CD14-positive monocyte (primary cell): ENCODE data around the gene TMEM169. TPM values are rescaled to one million over a fixed set of nuclear protein-coding genes. Genes with fewer than 3 reads are reported as not detected.

Experiments
- DNase-seq, 3 donors: peaks; one replicate each; pipeline ENCODE4 v3.0.0-alpha.2; 2011 to 2022
- H2AFZ ChIP-seq: 2 replicates; pipeline ENCODE4 v1.6.0; 2012; ENCODE audit warnings: mild to moderate bottlenecking, low read depth, low read length, inconsistent platforms; ENCODE audit not compliant: insufficient read depth, poor library complexity, severe bottlenecking
- H3K27ac ChIP-seq, 2 donors: 1 replicate in 1 of 2; 2 replicates in 1 of 2; pipeline ENCODE4 v1.5.1; 2012 to 2013; ENCODE audit warnings: low read length in 2 of 2, control low read depth in 1 of 2, inconsistent platforms in 1 of 2, low read depth in 1 of 2, mild to moderate bottlenecking in 1 of 2
- H3K27me3 ChIP-seq, 2 donors: one replicate each; pipeline versions ENCODE4 v1.6.0 to v1.6.1; 2011 to 2013; ENCODE audit warnings: low read length in 2 of 2; ENCODE audit not compliant: control insufficient read depth in 2 of 2, insufficient read depth in 2 of 2
- H3K36me3 ChIP-seq, 2 donors: replicated peaks in 1 of 2; 1 replicate in 1 of 2; 2 replicates in 1 of 2; pipeline versions ENCODE4 v1.5.1 to v1.6.1; 2012 to 2013; ENCODE audit warnings: low read length in 2 of 2, control low read depth in 1 of 2, inconsistent platforms in 1 of 2, mild to moderate bottlenecking in 1 of 2; ENCODE audit not compliant: insufficient read depth in 2 of 2, control insufficient read depth in 1 of 2
- H3K4me1 ChIP-seq, 2 donors: 1 replicate in 1 of 2; 2 replicates in 1 of 2; pipeline versions ENCODE4 v1.5.1 to v1.6.1; 2012 to 2013; ENCODE audit warnings: low read length in 2 of 2, control low read depth in 1 of 2, inconsistent platforms in 1 of 2, mild to moderate bottlenecking in 1 of 2, moderate library complexity in 1 of 2; ENCODE audit not compliant: insufficient read depth in 2 of 2, control insufficient read depth in 1 of 2
- H3K4me2 ChIP-seq: replicated peaks from 2 replicates; pipeline ENCODE3; 2012; ENCODE audit warnings: low read length, moderate library complexity, mild to moderate bottlenecking; ENCODE audit not compliant: poor library complexity, severe bottlenecking; ENCODE audit errors: extremely low read depth
- H3K4me3 ChIP-seq, 3 experiments: fragments of 200-600 bp in 1 of 3; sonication (generic) in 1 of 3; replicated peaks in 1 of 3; 1 replicate in 2 of 3; 2 replicates in 1 of 3; pipeline ENCODE4 v1.5.1; 2011 to 2013; ENCODE audit warnings: low read length in 3 of 3, mild to moderate bottlenecking in 3 of 3, control low read depth in 2 of 3, low read depth in 2 of 3, inconsistent platforms in 1 of 3, moderate library complexity in 1 of 3
- H3K79me2 ChIP-seq: 2 replicates; pipeline ENCODE4 v1.6.0; 2012; ENCODE audit warnings: mild to moderate bottlenecking, control low read depth, inconsistent platforms, low read length, moderate library complexity; ENCODE audit not compliant: insufficient read depth
- H3K9ac ChIP-seq: 2 replicates; pipeline ENCODE4 v1.6.0; 2017; ENCODE audit warnings: low read length, mild to moderate bottlenecking; ENCODE audit not compliant: insufficient read depth, poor library complexity, severe bottlenecking
- H3K9me3 ChIP-seq, 2 donors: replicated peaks in 1 of 2; 1 replicate in 1 of 2; 2 replicates in 1 of 2; pipeline versions ENCODE4 v1.5.1 to v1.6.1; 2012 to 2013; ENCODE audit warnings: low read length in 2 of 2, control low read depth in 1 of 2; ENCODE audit not compliant: control insufficient read depth in 1 of 2, insufficient read depth in 1 of 2
- H4K20me1 ChIP-seq: 2 replicates; pipeline ENCODE4 v1.6.0; 2012; ENCODE audit warnings: mild to moderate bottlenecking, low read length, control low read depth, moderate library complexity; ENCODE audit not compliant: insufficient read depth
- H3K27ac Mint-ChIP-seq, 7 donors: one replicate each; pipeline ENCODE4 v1.8.0; 2020; ENCODE audit warnings: mild to moderate bottlenecking in 7 of 7, mixed read lengths in 7 of 7, moderate library complexity in 6 of 7, inconsistent platforms in 2 of 7
- H3K27me3 Mint-ChIP-seq, 3 donors: one replicate each; pipeline ENCODE4 v1.8.0; 2021 to 2022; ENCODE audit warnings: low read depth in 3 of 3, mild to moderate bottlenecking in 3 of 3, mixed read lengths in 3 of 3, moderate library complexity in 3 of 3, inconsistent platforms in 1 of 3
- H3K36me3 Mint-ChIP-seq, 2 donors: one replicate each; pipeline ENCODE4 v1.8.0; 2020; ENCODE audit warnings: mixed read lengths in 2 of 2, inconsistent platforms in 1 of 2, mild to moderate bottlenecking in 1 of 2
- H3K4me1 Mint-ChIP-seq: one replicate; pipeline ENCODE4 v1.8.0; 2020; ENCODE audit warnings: mild to moderate bottlenecking, mixed read lengths
- H3K4me3 Mint-ChIP-seq, 2 donors: one replicate each; pipeline ENCODE4 v1.8.0; 2020; ENCODE audit warnings: mild to moderate bottlenecking in 2 of 2, mixed read lengths in 2 of 2, moderate library complexity in 1 of 2
- H3K9me3 Mint-ChIP-seq, 7 donors: one replicate each; pipeline ENCODE4 v1.8.0; 2020 to 2022; ENCODE audit warnings: mixed read lengths in 7 of 7, mild to moderate bottlenecking in 6 of 7, moderate library complexity in 6 of 7, inconsistent platforms in 2 of 7
- WGBS: methylation state at CpG from one replicate; pipeline ENCODE4 v1.1.5; 2013; ENCODE audit warnings: missing lambda C conversion rate; ENCODE audit not compliant: insufficient coverage; 5-methylcytosine and 5-hydroxymethylcytosine counted together
- intact Hi-C, 2 donors: fragments of 100-400 bp; cut with micrococcal nuclease; formaldehyde crosslinking; loops; one replicate each; pipeline versions ENCODE4 v1.15.0 to v1.15.1; 2023
- polyA plus RNA-seq, 3 donors: library from polyadenylated mRNA; depleted of rRNA in 1 of 3; unstranded in 2 of 3; stranded (reverse) in 1 of 3; fragments of 300-500 nt in 2 of 3; fragments of >200 nt in 1 of 3; fragmentation: Illumina TruSeq in 2 of 3; gene quantifications; 1 replicate in 2 of 3; 2 replicates in 1 of 3; pipeline ENCODE4 v1.2.3, GENCODE V29; 2012 to 2021
- TF ChIP-seq, protein P1 (sequence below): fragments of 200-600 bp; IDR thresholded peaks from one replicate; pipeline ENCODE4 v1.8.0; 2022; ENCODE audit warnings: antibody characterized with exemption, mild to moderate bottlenecking

TMEM169 gene
- polyA plus RNA-seq, 3 donors: 0.24 to 0.92 (median 0.74) TPM

DNA sequence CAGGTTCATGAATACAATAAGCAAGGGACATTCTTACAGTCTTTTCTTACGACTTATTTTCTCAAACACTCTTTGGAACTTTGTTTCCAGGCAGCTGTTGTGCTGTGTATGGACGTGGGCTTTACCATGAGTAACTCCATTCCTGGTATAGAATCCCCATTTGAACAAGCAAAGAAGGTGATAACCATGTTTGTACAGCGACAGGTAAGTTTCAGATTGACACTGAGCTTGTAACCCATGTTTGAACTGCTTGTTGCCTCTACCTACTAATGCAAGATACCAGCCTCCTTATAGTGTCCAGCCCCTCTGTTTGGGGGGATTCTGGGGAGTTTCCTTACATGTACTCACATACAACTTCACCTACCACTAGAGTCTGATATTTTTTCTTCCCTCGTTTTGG is 31.2 kb downstream of the TMEM169 start:
- peaks cover 49 to 54% of the 10 kb centered on the region in 2 donors for H3K36me3 Mint-ChIP-seq
- Histone ChIP-seq H3K27ac (peak overlapping the region in 1 of 2 donors; percentile 10), H4K20me1 (peaks cover 43% of the 10 kb centered on the region), H3K4me2 (no peak overlapping the region), H3K9me3 (no peaks in the 10 kb centered on the region), H3K4me3 (no peak overlapping the region), H3K27me3 (no peaks in the 10 kb centered on the region), H3K4me1 (peaks cover 28 to 43% of the 10 kb centered on the region in 2 donors), H3K9ac (no peak overlapping the region), H3K36me3 (peaks cover 49 to 57% of the 10 kb centered on the region in 2 donors), H3K79me2 (peaks cover 84% of the 10 kb centered on the region), H2AFZ (no peak overlapping the region)
- intact Hi-C loops: loop anchor here in 1 of 2 donors (10.0 kb wide), 1 partner anchor 302 kb away; the partner anchor contains the start of gene SMARCAL1
- WGBS: 80% methylated on average over 1 of the region's 4 CpGs
- H3K9me3 Mint-ChIP-seq: peaks cover 0 to 4% (median 0%) of the 10 kb centered on the region in 7 donors
- H3K27ac Mint-ChIP-seq: no peak overlapping the region
- peaks cover 43% of the 10 kb centered on the region for H3K4me1 Mint-ChIP-seq
- no peak for DNase-seq
- H3K4me3 Mint-ChIP-seq: no peak overlapping the region
- no peaks in the 10 kb centered on the region for H3K27me3 Mint-ChIP-seq
- TF ChIP-seq, protein P1, sequence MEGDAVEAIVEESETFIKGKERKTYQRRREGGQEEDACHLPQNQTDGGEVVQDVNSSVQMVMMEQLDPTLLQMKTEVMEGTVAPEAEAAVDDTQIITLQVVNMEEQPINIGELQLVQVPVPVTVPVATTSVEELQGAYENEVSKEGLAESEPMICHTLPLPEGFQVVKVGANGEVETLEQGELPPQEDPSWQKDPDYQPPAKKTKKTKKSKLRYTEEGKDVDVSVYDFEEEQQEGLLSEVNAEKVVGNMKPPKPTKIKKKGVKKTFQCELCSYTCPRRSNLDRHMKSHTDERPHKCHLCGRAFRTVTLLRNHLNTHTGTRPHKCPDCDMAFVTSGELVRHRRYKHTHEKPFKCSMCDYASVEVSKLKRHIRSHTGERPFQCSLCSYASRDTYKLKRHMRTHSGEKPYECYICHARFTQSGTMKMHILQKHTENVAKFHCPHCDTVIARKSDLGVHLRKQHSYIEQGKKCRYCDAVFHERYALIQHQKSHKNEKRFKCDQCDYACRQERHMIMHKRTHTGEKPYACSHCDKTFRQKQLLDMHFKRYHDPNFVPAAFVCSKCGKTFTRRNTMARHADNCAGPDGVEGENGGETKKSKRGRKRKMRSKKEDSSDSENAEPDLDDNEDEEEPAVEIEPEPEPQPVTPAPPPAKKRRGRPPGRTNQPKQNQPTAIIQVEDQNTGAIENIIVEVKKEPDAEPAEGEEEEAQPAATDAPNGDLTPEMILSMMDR: no peak

DNA sequence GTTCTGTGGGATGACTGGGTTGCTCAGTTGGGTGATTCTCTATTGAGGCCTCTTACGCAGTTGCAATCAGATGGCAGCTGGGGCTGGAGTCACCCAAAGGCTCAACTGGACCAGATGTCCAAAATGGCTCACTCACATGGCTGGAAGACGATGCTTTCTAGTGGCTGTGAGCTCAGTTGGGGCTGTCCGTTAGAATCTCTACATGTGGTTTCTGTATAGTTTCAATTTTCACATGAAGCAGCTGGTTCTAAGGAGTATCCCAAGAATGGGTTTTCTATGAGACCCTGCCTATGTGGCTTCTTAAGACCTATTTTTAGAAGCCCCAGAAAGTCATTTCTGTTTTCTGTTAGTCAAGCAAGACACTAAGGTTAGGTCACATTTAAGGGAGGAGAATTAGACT is 31.9 kb downstream of the TMEM169 start:
- peaks cover 56 to 64% of the 10 kb centered on the region in 2 donors for H3K36me3 ChIP-seq
- no peak overlapping the region for H3K4me2 ChIP-seq
- no peak for DNase-seq
- Mint-ChIP-seq H3K27ac (peak overlapping the region in 3 of 7 donors; percentile 13 to 75 (median 28)), H3K27me3 (no peaks in the 10 kb centered on the region), H3K4me1 (peaks cover 43% of the 10 kb centered on the region), H3K36me3 (peaks cover 55 to 60% of the 10 kb centered on the region in 2 donors), H3K9me3 (peaks cover 0 to 2% (median 0%) of the 10 kb centered on the region in 7 donors), H3K4me3 (no peak overlapping the region)
- H2AFZ ChIP-seq: no peak overlapping the region
- TF ChIP-seq, protein P1: no peak
- peaks cover 50% of the 10 kb centered on the region for H4K20me1 ChIP-seq
- 89% methylated on average over 3 of the region's 3 CpGs for WGBS
- H3K4me1 ChIP-seq: peaks cover 25 to 43% of the 10 kb centered on the region in 2 donors
- intact Hi-C loops: loop anchor here in 1 of 2 donors (10.0 kb wide), 1 partner anchor 301 kb away; the partner anchor contains the start of gene SMARCAL1
- no peaks in the 10 kb centered on the region for H3K27me3 ChIP-seq
- H3K4me3 ChIP-seq: no peak overlapping the region
- peaks cover 90% of the 10 kb centered on the region for H3K79me2 ChIP-seq
- no peaks in the 10 kb centered on the region for H3K9me3 ChIP-seq
- peak overlapping the region in 1 of 2 donors; percentile 97 for H3K27ac ChIP-seq
- no peak overlapping the region for H3K9ac ChIP-seq
